ENCODE measurements around the gene DISP3. TPM values are rescaled to one million over a fixed set of nuclear protein-coding genes. Genes with fewer than 3 reads are reported as not detected.
A peak's percentile ranks its signal among the peaks of the same experiment; 100 is the strongest.

DISP3 gene
- total and polyA plus RNA-seq, 2 of the 13 experiments (the other 11 are each of a cell fraction or from before 2014, with no cell fraction given): 0.08 to 0.13 TPM

DNA sequence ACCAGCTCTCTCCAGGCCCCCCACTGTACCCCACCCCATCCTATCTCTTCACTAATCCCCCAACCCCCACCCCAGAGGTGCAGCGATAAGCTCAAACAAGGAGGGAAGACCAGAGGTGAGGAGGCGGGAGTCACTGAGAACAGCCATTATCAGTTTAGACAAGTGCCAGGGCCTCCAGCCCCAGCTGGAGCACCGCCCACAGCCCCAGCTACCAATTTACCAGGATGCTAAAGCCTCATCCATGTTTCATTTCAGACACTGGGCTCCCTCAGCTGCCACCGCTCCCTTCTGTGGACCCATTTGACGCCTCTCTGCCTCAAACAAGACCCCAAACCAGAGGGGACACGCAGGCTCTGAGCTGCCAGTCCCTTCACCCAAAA, 80.6 kb downstream of the DISP3 start (continued):
- TF ChIP-seq, protein P1, sequence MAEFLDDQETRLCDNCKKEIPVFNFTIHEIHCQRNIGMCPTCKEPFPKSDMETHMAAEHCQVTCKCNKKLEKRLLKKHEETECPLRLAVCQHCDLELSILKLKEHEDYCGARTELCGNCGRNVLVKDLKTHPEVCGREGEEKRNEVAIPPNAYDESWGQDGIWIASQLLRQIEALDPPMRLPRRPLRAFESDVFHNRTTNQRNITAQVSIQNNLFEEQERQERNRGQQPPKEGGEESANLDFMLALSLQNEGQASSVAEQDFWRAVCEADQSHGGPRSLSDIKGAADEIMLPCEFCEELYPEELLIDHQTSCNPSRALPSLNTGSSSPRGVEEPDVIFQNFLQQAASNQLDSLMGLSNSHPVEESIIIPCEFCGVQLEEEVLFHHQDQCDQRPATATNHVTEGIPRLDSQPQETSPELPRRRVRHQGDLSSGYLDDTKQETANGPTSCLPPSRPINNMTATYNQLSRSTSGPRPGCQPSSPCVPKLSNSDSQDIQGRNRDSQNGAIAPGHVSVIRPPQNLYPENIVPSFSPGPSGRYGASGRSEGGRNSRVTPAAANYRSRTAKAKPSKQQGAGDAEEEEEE (CRISPR knock-in tag; IDR thresholded peaks at IDR 0.05; ENCODE audit: borderline replicate concordance): no peak
- no peak for TF ChIP-seq ZNF205 (CRISPR knock-in tag; IDR thresholded peaks at IDR 0.05)

DNA sequence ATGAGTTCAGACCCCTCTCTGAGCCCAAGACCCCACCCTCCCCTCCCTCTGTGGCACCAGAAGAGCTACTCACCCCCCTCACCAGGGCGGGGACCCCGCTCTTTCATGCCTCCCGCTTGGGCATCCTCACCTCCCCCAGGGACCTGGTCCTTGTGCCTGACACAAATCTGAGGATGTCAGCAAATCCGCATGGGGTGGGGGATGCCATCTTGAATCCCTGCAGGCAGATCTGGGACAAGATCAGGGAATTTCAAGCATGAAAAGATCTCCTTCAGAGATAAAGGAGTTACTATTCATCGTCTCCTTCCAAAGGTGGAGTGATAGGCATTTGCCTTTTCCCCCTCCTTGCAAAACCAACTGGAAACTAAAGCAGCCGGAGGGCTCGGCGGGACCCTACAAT, 81.1 kb downstream of the DISP3 start:
- H3K36me3 ChIP-seq (replicated peaks in 1 of 2; ENCODE audit: control insufficient read depth in 1 of 2, insufficient read depth in 2 of 2, low read length in 2 of 2): no peaks in the 10 kb centered on the region
- intact Hi-C loops (cut with micrococcal nuclease; ENCODE audit: unreplicated experiment) (no loop called here), in situ Hi-C loops (cut with HindIII; ENCODE audit: extremely low pct_ligation_motif_present, low pct_unique_long_range_greater_than_20kb) (no loop called here)
- BruUV-seq (replicated peaks): no TSS peak
- no peak overlapping the region for H3K4me3 ChIP-seq (replicated peaks in 1 of 3; ENCODE audit: insufficient read depth in 1 of 3, low read depth in 2 of 3, low read length in 3 of 3)
- H3K79me2 ChIP-seq (ENCODE audit: insufficient read depth, low read length): no peaks in the 10 kb centered on the region
- CTCF ChIA-PET (ENCODE audit: low intra/inter-chr PET ratio, low total read pairs): no interaction called here
- H4K20me1 ChIP-seq (ENCODE audit: insufficient read depth, low read length): no peaks in the 10 kb centered on the region
- POLR2A ChIA-PET: no interaction called here
- WGBS (ENCODE audit: low lambda C conversion rate): 16% methylated on average over 6 of the region's 8 CpGs
- no peaks in the 10 kb centered on the region for H3K4me1 ChIP-seq (ENCODE audit: insufficient read depth, low read length)
- DNase-seq (ENCODE audit: low spot score) (no peak), ATAC-seq (no peak), FAIRE-seq (no peak)
- H3K27ac ChIP-seq (ENCODE audit: extremely low read length, insufficient read depth, low read length): no peak overlapping the region
- H3K9me3 ChIP-seq (ENCODE audit: low read length): no peaks in the 10 kb centered on the region
- TF ChIP-seq NFYB (CRISPR knock-in tag; IDR thresholded peaks at IDR 0.05) (no peak), MAFK (conservative IDR thresholded peaks at IDR 0.05 in 1 of 2, IDR thresholded peaks at IDR 0.05 in 1 of 2; ENCODE audit: low read length in 2 of 2) (peak; percentile 34 to 61; a peak in 3 of 4 replicates)
- H3K4me2 ChIP-seq (ENCODE audit: low read depth, low read length): no peak overlapping the region
- H3K27me3 ChIP-seq (ENCODE audit: control insufficient read depth in 1 of 2, insufficient read depth in 2 of 2, low read length in 2 of 2): peaks cover 1 to 28% of the 10 kb centered on the region in 2 experiments; a peak in 3 of 5 replicates
- no peak overlapping the region for H2AFZ ChIP-seq (ENCODE audit: low read length)
- H3K9ac ChIP-seq (ENCODE audit: insufficient read depth, low read depth, low read length): no peak overlapping the region

DNA sequence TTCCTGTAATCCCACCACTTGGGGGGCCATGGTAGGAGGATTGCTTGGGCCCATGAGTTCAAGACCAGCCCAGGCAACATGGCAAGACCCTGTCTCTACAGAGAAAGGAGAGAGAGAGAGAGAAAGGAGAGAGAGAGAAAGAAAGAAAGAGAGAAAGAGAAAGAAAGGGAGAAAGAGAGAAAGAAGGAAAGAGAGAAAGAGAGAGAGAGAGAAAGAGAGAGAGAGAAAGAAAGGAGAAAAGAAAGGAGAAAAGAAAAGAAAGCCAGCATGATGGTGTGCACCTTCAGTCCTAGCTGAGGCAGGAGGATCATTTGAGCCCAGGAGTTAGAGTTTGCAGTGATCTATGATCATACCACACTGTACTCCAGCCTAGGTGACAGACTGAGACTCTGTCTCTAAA, 82.8 kb downstream of the DISP3 start:
- no peak overlapping the region for H3K9ac ChIP-seq (ENCODE audit: insufficient read depth, low read depth, low read length)
- peaks cover 1 to 36% of the 10 kb centered on the region in 2 experiments; a peak in 3 of 5 replicates for H3K27me3 ChIP-seq (ENCODE audit: control insufficient read depth in 1 of 2, insufficient read depth in 2 of 2, low read length in 2 of 2)
- CTCF ChIA-PET (ENCODE audit: low intra/inter-chr PET ratio, low total read pairs): no interaction called here
- in situ Hi-C loops (cut with HindIII; ENCODE audit: extremely low pct_ligation_motif_present, low pct_unique_long_range_greater_than_20kb) (no loop called here), intact Hi-C loops (cut with micrococcal nuclease; ENCODE audit: unreplicated experiment) (no loop called here)
- no peaks in the 10 kb centered on the region for H3K79me2 ChIP-seq (ENCODE audit: insufficient read depth, low read length)
- DNase-seq (ENCODE audit: low spot score) (no peak), FAIRE-seq (no peak), ATAC-seq (no peak)
- no peak overlapping the region for H3K4me2 ChIP-seq (ENCODE audit: low read depth, low read length)
- H3K27ac ChIP-seq (ENCODE audit: extremely low read length, insufficient read depth, low read length): no peak overlapping the region
- H3K4me1 ChIP-seq (ENCODE audit: insufficient read depth, low read length): no peaks in the 10 kb centered on the region
- H2AFZ ChIP-seq (ENCODE audit: low read length): no peak overlapping the region
- no TSS peak for BruUV-seq (replicated peaks)
- H3K36me3 ChIP-seq (replicated peaks in 1 of 2; ENCODE audit: control insufficient read depth in 1 of 2, insufficient read depth in 2 of 2, low read length in 2 of 2): no peaks in the 10 kb centered on the region
- no peaks in the 10 kb centered on the region for H4K20me1 ChIP-seq (ENCODE audit: insufficient read depth, low read length)
- POLR2A ChIA-PET: no interaction called here
- H3K9me3 ChIP-seq (ENCODE audit: low read length): no peaks in the 10 kb centered on the region
- no peak overlapping the region for H3K4me3 ChIP-seq (replicated peaks in 1 of 3; ENCODE audit: insufficient read depth in 1 of 3, low read depth in 2 of 3, low read length in 3 of 3)
- TF ChIP-seq ATF7 (IDR thresholded peaks at IDR 0.05) (no peak), ATF7 (CRISPR knock-in tag; IDR thresholded peaks at IDR 0.05) (no peak), ZNF792 (CRISPR knock-in tag; IDR thresholded peaks at IDR 0.05) (no peak), SIX1 (CRISPR knock-in tag; IDR thresholded peaks at IDR 0.05; ENCODE audit: borderline replicate concordance) (no peak), ZNF615 (CRISPR knock-in tag; IDR thresholded peaks at IDR 0.05; ENCODE audit: borderline replicate concordance) (no peak)
- TF ChIP-seq, protein P2, sequence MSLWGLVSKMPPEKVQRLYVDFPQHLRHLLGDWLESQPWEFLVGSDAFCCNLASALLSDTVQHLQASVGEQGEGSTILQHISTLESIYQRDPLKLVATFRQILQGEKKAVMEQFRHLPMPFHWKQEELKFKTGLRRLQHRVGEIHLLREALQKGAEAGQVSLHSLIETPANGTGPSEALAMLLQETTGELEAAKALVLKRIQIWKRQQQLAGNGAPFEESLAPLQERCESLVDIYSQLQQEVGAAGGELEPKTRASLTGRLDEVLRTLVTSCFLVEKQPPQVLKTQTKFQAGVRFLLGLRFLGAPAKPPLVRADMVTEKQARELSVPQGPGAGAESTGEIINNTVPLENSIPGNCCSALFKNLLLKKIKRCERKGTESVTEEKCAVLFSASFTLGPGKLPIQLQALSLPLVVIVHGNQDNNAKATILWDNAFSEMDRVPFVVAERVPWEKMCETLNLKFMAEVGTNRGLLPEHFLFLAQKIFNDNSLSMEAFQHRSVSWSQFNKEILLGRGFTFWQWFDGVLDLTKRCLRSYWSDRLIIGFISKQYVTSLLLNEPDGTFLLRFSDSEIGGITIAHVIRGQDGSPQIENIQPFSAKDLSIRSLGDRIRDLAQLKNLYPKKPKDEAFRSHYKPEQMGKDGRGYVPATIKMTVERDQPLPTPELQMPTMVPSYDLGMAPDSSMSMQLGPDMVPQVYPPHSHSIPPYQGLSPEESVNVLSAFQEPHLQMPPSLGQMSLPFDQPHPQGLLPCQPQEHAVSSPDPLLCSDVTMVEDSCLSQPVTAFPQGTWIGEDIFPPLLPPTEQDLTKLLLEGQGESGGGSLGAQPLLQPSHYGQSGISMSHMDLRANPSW (CRISPR knock-in tag; IDR thresholded peaks at IDR 0.05; ENCODE audit: borderline replicate concordance): no peak

Measured in HepG2 (cell line).